Astrocyte (in vitro differentiated cells and primary cell): Measurements from ENCODE around the gene ARL15. TPM values are rescaled to one million over a fixed set of nuclear protein-coding genes. Genes with fewer than 3 reads are reported as not detected.

Experiments
- DNase-seq: peaks from one replicate; pipeline ENCODE4 v3.0.0-alpha.2; 2010; ENCODE audit warnings: low read depth
- FAIRE-seq: peaks from 2 replicates; lab custom pipeline; 2011; peaks lifted over from hg19 to GRCh38; lab: Jason Lieb, UNC
- H2AFZ ChIP-seq: 2 replicates; pipeline ENCODE4 v1.6.0; 2012; ENCODE audit warnings: low read depth, low read length, inconsistent platforms
- H3K27ac ChIP-seq: 2 replicates; pipeline ENCODE4 v1.5.1; 2011; ENCODE audit warnings: low read depth, low read length, inconsistent platforms
- H3K27me3 ChIP-seq: 2 replicates; pipeline ENCODE4 v1.6.0; 2011; ENCODE audit warnings: low read length, inconsistent platforms; ENCODE audit not compliant: insufficient read depth
- H3K36me3 ChIP-seq: 2 replicates; pipeline ENCODE4 v1.5.1; 2011; ENCODE audit warnings: low read length, inconsistent platforms; ENCODE audit not compliant: insufficient read depth
- H3K4me1 ChIP-seq: 2 replicates; pipeline ENCODE4 v1.5.1; 2011; ENCODE audit warnings: low read length, inconsistent platforms; ENCODE audit not compliant: insufficient read depth
- H3K4me2 ChIP-seq: 2 replicates; pipeline ENCODE4 v1.6.0; 2012; ENCODE audit warnings: low read length, inconsistent platforms
- H3K4me3 ChIP-seq: 2 replicates; pipeline ENCODE4 v1.5.1; 2011; ENCODE audit warnings: low read depth, mild to moderate bottlenecking, low read length, inconsistent platforms; ENCODE audit not compliant: insufficient read depth
- H3K79me2 ChIP-seq: 2 replicates; pipeline ENCODE4 v1.6.0; 2012; ENCODE audit warnings: mild to moderate bottlenecking, low read length, inconsistent platforms; ENCODE audit not compliant: insufficient read depth
- H3K9ac ChIP-seq: 2 replicates; pipeline ENCODE4 v1.6.0; 2012; ENCODE audit warnings: mild to moderate bottlenecking, low read length, inconsistent platforms
- H3K9me3 ChIP-seq: 2 replicates; pipeline ENCODE4 v1.5.1; 2012; ENCODE audit warnings: low read depth, mild to moderate bottlenecking, low read length, inconsistent platforms; ENCODE audit not compliant: insufficient read depth
- H4K20me1 ChIP-seq: 2 replicates; pipeline ENCODE4 v1.6.0; 2012; ENCODE audit warnings: low read length, inconsistent platforms; ENCODE audit not compliant: insufficient read depth
- H3K27ac Mint-ChIP-seq: one replicate; pipeline ENCODE4 v1.8.0; 2021; ENCODE audit warnings: mild to moderate bottlenecking, mixed read lengths; ENCODE audit not compliant: unreplicated experiment
- H3K27me3 Mint-ChIP-seq: one replicate; pipeline ENCODE4 v1.8.0; 2021; ENCODE audit warnings: low read depth, mixed read lengths; ENCODE audit not compliant: unreplicated experiment
- H3K36me3 Mint-ChIP-seq: one replicate; pipeline ENCODE4 v1.8.0; 2021; ENCODE audit warnings: low read depth, mixed read lengths; ENCODE audit not compliant: unreplicated experiment
- H3K4me1 Mint-ChIP-seq: one replicate; pipeline ENCODE4 v1.8.0; 2021; ENCODE audit warnings: low read depth, mixed read lengths; ENCODE audit not compliant: unreplicated experiment
- H3K4me3 Mint-ChIP-seq: one replicate; pipeline ENCODE4 v1.8.0; 2021; ENCODE audit warnings: mild to moderate bottlenecking, moderate library complexity, mixed read lengths; ENCODE audit not compliant: unreplicated experiment
- H3K9me3 Mint-ChIP-seq: one replicate; pipeline ENCODE4 v1.8.0; 2021; ENCODE audit warnings: mild to moderate bottlenecking, mixed read lengths; ENCODE audit not compliant: unreplicated experiment
- CTCF ChIP-seq: IDR thresholded peaks from 2 replicates; pipeline ENCODE4 v1.5.1; 2011; ENCODE audit warnings: low read depth, mild to moderate bottlenecking, inconsistent platforms, low read length, moderate library complexity; ENCODE audit not compliant: insufficient read depth
- EZH2 ChIP-seq: IDR thresholded peaks from 2 replicates; pipeline ENCODE4 v1.6.1; 2012; ENCODE audit warnings: mild to moderate bottlenecking, low read length, inconsistent platforms; ENCODE audit not compliant: insufficient read depth
- total RNA-seq: library from RNA; stranded (reverse); gene quantifications from 2 replicates; pipeline ENCODE4 v1.2.1, GENCODE V29; 2021

ARL15 gene
- total RNA-seq, 1 donor from 2014 or later = 29.1 TPM

DNA sequence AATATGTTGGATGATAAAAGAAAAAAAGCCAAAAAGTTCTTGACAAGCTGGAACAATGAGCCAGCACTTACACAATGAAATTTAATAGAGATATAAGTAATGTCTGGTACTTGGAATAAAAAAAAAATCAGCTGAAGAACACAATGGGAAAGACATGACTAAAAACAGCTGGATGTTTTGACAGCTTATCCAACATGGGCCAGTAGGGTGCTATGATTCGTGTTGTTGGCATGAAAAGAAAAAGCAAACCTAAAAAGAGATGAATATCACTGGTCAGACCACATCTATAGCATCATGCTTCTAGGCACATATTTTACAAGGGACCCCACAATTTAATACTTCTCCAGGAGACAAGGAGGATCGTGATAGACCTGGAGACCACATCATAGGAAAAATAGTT is 175.3 kb downstream of the ARL15 start:
- H3K36me3 ChIP-seq = no peaks in the 10 kb centered on the region
- DNase-seq = peak; percentile 33
- no peaks in the 10 kb centered on the region for H3K79me2 ChIP-seq
- no peaks in the 10 kb centered on the region for H4K20me1 ChIP-seq
- H3K9me3 ChIP-seq = no peaks in the 10 kb centered on the region
- no peak overlapping the region for H3K27ac ChIP-seq
- no peak overlapping the region for H2AFZ ChIP-seq
- no peak overlapping the region for H3K27ac Mint-ChIP-seq
- H3K9ac ChIP-seq = no peak overlapping the region
- H3K9me3 Mint-ChIP-seq = no peaks in the 10 kb centered on the region
- no peak for FAIRE-seq
- no peak overlapping the region for H3K4me3 ChIP-seq
- H3K4me3 Mint-ChIP-seq = no peak overlapping the region
- H3K27me3 Mint-ChIP-seq = no peaks in the 10 kb centered on the region
- no peak overlapping the region for H3K4me2 ChIP-seq
- TF ChIP-seq CTCF (no peak), EZH2 (no peak)
- H3K36me3 Mint-ChIP-seq = peaks cover 2% of the 10 kb centered on the region
- H3K27me3 ChIP-seq = no peaks in the 10 kb centered on the region
- H3K4me1 ChIP-seq = no peaks in the 10 kb centered on the region
- H3K4me1 Mint-ChIP-seq = peaks cover 20% of the 10 kb centered on the region

GRCh38 chr5:54133917-54134316 is 176.5 kb downstream of the ARL15 start:
- DNase-seq (no peak), FAIRE-seq (no peak)
- Mint-ChIP-seq H3K9me3 (no peaks in the 10 kb centered on the region), H3K27me3 (no peaks in the 10 kb centered on the region), H3K36me3 (peaks cover 2% of the 10 kb centered on the region), H3K4me3 (no peak overlapping the region), H3K4me1 (peaks cover 20% of the 10 kb centered on the region), H3K27ac (no peak overlapping the region)
- Histone ChIP-seq H3K4me3 (no peak overlapping the region), H3K9ac (no peak overlapping the region), H3K9me3 (no peaks in the 10 kb centered on the region), H3K79me2 (no peaks in the 10 kb centered on the region), H2AFZ (no peak overlapping the region), H3K27me3 (no peaks in the 10 kb centered on the region), H3K4me2 (no peak overlapping the region), H3K27ac (no peak overlapping the region), H3K4me1 (no peaks in the 10 kb centered on the region), H3K36me3 (no peaks in the 10 kb centered on the region), H4K20me1 (no peaks in the 10 kb centered on the region)
- TF ChIP-seq EZH2 (no peak), CTCF (no peak)

GRCh38 chr5:54120473-54120872 is 189.9 kb downstream of the ARL15 start:
- Histone ChIP-seq H3K27ac (no peak overlapping the region), H3K4me2 (no peak overlapping the region), H3K4me1 (no peaks in the 10 kb centered on the region), H3K27me3 (no peaks in the 10 kb centered on the region), H3K9me3 (no peaks in the 10 kb centered on the region), H3K4me3 (no peak overlapping the region), H3K79me2 (no peaks in the 10 kb centered on the region), H4K20me1 (no peaks in the 10 kb centered on the region), H3K9ac (no peak overlapping the region), H2AFZ (no peak overlapping the region), H3K36me3 (no peaks in the 10 kb centered on the region)
- no peaks in the 10 kb centered on the region for H3K36me3 Mint-ChIP-seq
- no peak overlapping the region for H3K4me3 Mint-ChIP-seq
- no peaks in the 10 kb centered on the region for H3K9me3 Mint-ChIP-seq
- H3K27me3 Mint-ChIP-seq = no peaks in the 10 kb centered on the region
- no peak overlapping the region for H3K27ac Mint-ChIP-seq
- FAIRE-seq = no peak
- TF ChIP-seq CTCF (no peak), EZH2 (no peak)
- no peak for DNase-seq
- peaks cover 13% of the 10 kb centered on the region for H3K4me1 Mint-ChIP-seq
